ENCODE data around the gene EEFSEC. TPM values are rescaled to one million over a fixed set of nuclear protein-coding genes. Genes with fewer than 3 reads are reported as not detected.
A peak's percentile ranks its signal among the peaks of the same experiment; 100 is the strongest.

Gene EEFSEC
- total RNA-seq, 2 donors from 2014 or later: 12.9 to 13.0 TPM

- DNase-seq (ENCODE audit: low spot score): no peak
- intact Hi-C loops (cut with DNase I): no loop called here
Observed at GRCh38 chr3:128205558-128206145, 52.4 kb downstream of the EEFSEC start.

DNA sequence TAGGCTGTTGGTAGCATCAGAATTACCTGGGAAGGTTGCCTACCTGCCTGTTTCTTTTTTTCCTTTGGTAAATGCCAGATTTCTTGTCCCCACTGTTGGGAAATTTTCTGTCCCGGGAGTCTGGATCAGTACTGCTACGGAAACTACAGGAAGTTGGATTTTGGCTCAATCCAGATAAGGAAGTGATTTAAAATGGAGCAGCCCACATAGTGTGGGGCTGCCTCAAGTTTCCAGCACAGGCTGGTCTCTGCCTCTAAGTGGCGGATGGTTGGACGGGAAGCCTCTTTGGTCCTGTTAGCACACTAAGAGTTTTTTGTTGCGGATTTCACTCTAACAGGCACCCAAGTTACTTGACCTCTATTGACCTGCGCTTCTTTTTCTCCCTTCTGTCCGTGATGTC is 54.7 kb downstream of the EEFSEC start:
- intact Hi-C loops (cut with DNase I): no loop called here
- no peak for DNase-seq (ENCODE audit: low spot score)

DNA sequence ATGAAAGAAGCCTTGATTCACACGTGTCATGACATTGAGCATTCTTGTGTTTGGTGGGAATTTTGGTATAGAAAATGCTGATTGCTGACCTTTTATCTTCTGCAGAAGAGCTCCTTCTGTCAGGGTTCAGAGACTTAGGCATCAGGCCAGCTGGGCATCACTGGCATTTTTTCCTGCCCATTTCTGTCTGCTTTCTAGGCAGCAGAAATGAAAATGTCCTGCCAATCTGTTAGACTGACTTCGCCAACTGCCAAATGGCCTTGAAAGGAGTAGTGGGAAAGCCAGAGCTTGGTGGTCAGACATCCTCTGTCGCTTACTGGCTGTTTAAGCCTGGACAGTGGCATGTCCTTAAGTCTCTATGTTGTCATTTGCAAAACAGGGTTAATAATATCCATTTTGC is 57.4 kb downstream of the EEFSEC start:
- intact Hi-C loops (cut with DNase I): no loop called here
- DNase-seq (ENCODE audit: low spot score): no peak

DNA sequence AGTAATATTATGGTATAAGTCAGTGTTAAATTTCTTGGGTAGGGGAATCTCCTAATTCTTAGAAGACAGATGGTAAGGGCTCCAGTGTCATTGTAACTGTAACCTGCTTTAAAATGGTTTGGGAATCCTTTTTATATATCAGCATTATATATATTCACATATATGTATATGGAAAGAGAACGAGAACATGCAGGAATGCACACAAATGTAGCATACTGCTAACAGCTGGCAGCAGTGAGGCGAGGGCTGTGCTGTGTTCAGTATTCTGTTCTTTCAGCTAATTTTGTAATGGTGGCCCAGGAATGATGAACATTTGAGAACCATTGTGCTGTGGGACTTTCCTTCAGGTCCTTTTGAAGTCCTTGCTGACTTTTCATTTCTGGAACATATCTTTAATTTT is 60.8 kb downstream of the EEFSEC start:
- intact Hi-C loops (cut with DNase I): no loop called here
- no peak for DNase-seq (ENCODE audit: low spot score)

DNA sequence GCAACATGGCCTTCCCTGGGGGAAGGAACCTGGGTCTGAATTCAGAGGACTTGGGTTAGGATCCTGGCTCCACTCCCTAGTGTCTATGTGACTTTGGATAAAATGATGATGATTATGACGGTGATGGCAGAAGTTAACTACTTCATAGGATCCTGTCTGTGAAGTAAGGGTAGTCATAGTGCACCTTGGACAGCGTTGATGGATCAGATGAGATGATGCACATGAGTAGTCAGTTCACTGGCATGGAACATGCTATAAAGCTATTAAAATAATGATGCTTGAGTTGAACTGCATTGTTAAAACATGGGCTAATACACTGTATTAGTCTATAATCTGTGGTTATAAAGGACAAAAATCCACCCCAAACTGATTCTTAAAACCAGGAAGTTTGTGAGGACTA is 62.0 kb downstream of the EEFSEC start:
- intact Hi-C loops (cut with DNase I): no loop called here
- DNase-seq (ENCODE audit: low spot score): no peak

DNA sequence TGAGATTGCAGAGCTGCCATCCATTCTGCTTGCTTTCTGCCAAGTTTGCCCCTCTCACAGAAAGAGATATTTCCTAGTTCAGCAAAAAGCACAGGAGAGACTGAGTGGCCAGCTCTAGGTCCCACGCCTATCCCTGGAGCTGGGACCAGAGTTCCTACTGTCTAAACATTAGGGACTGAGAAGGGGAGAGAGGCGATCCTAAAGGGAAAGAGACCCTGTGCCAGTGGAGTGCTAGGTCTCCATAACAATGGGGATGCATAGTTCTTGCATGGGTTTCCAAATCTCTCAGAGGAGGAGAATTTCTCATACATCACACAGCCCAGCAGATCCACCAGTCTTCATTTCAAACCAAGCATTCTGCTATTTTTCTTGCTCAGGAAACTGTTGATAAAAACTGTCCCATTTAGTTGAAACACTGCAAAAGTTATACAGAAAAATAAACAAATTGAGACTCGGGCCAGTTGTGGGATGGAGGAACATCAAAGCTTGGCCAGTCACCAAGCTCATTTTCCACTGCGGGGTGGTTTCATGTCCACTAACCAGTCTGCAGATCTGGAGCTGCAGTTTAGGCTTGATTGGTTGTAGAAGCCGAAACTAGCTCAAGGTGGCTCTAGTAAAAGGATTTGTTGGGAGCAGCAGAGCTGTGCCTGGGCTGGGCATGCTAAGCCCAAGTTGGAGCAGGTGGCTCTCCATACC is 62.7 kb downstream of the EEFSEC start:
- intact Hi-C loops (cut with DNase I): no loop called here
- no peak for DNase-seq (ENCODE audit: low spot score)

- DNase-seq (ENCODE audit: low spot score): no peak
- intact Hi-C loops (cut with DNase I): no loop called here
Observed at GRCh38 chr3:128217702-128218547, 64.6 kb downstream of the EEFSEC start.

DNA sequence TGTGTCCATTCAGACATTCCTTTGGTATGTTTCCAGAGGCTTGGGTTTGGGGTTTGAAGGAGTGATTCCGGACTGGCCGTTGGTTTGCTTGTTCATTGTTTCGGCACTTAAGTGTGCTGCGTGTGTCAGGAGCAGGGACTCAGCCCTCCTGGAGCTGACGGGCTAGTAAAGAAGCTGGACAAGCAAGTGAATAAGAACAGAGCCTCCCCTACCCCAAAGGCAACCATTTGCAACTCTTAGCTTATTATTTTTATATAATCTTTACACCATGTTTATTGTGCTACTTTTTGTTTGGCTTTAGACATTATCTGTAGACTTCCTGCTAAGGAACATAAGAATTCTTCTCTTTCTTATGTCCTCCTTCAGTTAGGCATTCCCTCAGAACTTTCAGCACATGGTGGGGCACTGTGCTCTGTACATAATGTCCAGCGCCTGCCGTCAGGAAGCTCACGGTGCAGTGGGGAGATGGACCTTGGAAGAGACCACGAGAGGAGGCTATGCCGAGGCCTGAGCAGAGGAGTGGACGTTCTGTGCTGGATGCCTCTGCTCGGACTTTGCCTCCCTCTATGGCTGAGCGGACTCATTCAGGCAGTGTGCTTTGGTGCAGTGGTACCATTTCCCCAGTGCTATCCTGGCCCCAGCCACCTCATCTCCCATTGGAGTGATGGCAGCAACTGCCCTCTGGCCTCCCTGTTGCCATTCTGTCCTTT is 65.4 kb downstream of the EEFSEC start:
- no peak for DNase-seq (ENCODE audit: low spot score)
- intact Hi-C loops (cut with DNase I): no loop called here

GRCh38 chr3:128221328-128221727 is 68.0 kb downstream of the EEFSEC start:
- DNase-seq (ENCODE audit: low spot score): no peak
- intact Hi-C loops (cut with DNase I): no loop called here

- intact Hi-C loops (cut with DNase I): no loop called here
- no peak for DNase-seq (ENCODE audit: low spot score)
Observed at GRCh38 chr3:128222796-128223385, 69.6 kb downstream of the EEFSEC start.

DNA sequence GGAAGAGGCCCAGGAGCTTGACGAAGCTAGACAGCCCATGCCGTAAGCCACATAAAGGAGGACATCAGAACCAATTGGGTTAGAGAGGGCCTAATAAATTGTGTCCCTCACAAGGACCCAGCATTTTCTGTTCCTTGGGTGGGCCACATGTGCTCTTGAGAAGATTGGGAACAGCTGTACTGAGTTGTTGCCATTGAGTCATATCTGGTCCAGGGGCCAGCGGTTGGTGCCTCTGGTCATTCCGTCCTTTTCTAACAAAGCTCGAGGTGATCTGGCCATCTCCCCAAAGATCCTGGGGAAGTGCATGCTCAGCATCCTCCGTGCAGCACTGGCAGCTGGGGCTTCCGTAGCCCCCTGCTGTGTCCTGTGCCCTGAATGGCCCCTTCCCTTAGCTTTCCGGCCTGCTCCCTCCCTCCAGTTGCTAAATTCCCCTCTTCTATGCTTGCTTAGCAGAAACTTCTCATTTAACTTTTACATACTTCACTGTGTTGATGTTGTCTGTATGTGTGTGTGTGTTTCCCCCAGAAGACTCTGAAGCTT is 73.0 kb downstream of the EEFSEC start:
- intact Hi-C loops (cut with DNase I): no loop called here
- DNase-seq (ENCODE audit: low spot score): no peak

DNA sequence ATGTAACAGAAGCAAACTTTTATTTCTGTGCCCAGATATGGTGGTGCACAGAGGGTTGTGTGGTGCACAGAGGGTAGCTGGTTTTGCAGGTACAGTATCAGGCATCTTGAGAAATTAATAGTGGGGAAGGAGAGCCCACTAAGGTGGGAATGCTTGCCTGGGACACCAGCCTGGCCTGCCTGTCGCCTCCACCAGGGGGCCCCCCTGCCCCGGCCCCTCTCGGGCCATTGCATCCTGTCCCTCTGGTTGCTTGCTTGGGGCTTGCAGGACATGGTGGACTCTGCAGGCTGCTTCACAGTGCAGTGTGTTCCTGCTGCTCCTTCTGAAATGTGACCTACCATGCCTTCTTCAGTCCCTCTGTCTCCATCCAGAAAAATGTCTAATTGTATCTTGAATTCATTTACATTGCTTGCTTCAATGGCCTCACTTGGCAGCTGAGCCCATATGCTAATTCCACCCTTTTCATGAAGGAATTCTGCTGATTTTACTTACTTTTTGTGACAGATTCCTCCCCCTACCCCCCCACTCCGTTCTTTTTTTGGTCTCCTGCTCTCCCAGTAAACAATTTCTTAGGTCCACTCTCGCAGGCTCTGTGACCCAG is 73.6 kb downstream of the EEFSEC start:
- intact Hi-C loops (cut with DNase I): no loop called here
- peak; percentile 86 for DNase-seq (ENCODE audit: low spot score)

DNA sequence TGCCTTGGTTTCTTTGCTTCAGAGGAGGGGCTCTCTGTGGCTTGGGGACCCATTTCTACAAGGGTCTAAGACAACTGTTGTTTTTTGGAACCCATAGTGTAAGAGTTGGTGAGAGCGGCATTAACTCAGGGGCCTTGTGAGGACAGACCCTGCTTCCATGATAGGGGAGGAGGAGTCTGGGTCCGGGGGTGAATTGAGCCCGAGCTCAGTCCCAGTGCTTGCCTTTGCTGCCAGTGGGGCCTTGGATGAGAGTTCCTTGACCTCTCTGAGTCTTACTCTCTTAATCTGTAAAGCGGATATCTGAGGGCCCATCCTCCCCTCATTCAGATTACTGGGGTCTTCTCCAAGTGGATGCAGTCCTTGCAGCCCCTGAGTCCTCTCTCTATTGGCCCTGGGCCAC is 74.2 kb downstream of the EEFSEC start:
- no peak for DNase-seq (ENCODE audit: low spot score)
- intact Hi-C loops (cut with DNase I): no loop called here

- intact Hi-C loops (cut with DNase I): no loop called here
- DNase-seq (ENCODE audit: low spot score): no peak
Observed at GRCh38 chr3:128228366-128228910, 75.2 kb downstream of the EEFSEC start.

- DNase-seq (ENCODE audit: low spot score): no peak
- intact Hi-C loops (cut with DNase I): no loop called here
Observed at GRCh38 chr3:128229106-128229857, 76.0 kb downstream of the EEFSEC start.

- intact Hi-C loops (cut with DNase I): no loop called here
- no peak for DNase-seq (ENCODE audit: low spot score)
Observed at GRCh38 chr3:128231606-128232005, 78.3 kb downstream of the EEFSEC start.

GRCh38 chr3:128232376-128233178 is 79.3 kb downstream of the EEFSEC start:
- intact Hi-C loops (cut with DNase I): no loop called here
- no peak for DNase-seq (ENCODE audit: low spot score)
